K562 (cell line): ENCODE results near the gene TRIM24. TPM values are rescaled to one million over a fixed set of nuclear protein-coding genes. Genes with fewer than 3 reads are reported as not detected.

Experiments
- FOXK2 ChIP-seq, 2 experiments: fragments of 450-650 bp; IDR thresholded peaks in 1 of 2; conservative IDR thresholded peaks in 1 of 2; 2 replicates each; pipeline ENCODE4 v1.6.1; 2016; ENCODE audit warnings: low read depth in 2 of 2, mild to moderate bottlenecking in 1 of 2
- FOXM1 ChIP-seq, 2 experiments: fragments of 450-650 bp in 1 of 2; sonication (generic) in 1 of 2; formaldehyde crosslinking in 1 of 2; IDR thresholded peaks; 2 replicates each; pipeline versions ENCODE4 v1.6.1 to v1.9.0; 2017 to 2022; ENCODE audit warnings: low read depth in 2 of 2, mild to moderate bottlenecking in 2 of 2, missing genetic modification reagents in 1 of 2, moderate library complexity in 1 of 2
- MEIS2 ChIP-seq: fragments of 450-650 bp; IDR thresholded peaks from 2 replicates; pipeline ENCODE4 v1.6.1; 2014; ENCODE audit warnings: mild to moderate bottlenecking; ENCODE audit not compliant: partially characterized antibody
- MYBL2 ChIP-seq, 2 experiments: fragments of 450-650 bp in 1 of 2; sonication (generic) in 1 of 2; formaldehyde crosslinking in 1 of 2; IDR thresholded peaks; 2 replicates each; pipeline versions ENCODE4 v1.6.1 to v1.8.1; 2017 to 2022; ENCODE audit warnings: borderline replicate concordance in 1 of 2, inconsistent platforms in 1 of 2, low read depth in 1 of 2, mild to moderate bottlenecking in 1 of 2, missing genetic modification reagents in 1 of 2, moderate library complexity in 1 of 2
- polyA plus RNA-seq, 8 experiments: library from polyadenylated mRNA; depleted of rRNA in 4 of 8; stranded (reverse) in 5 of 8; unstranded in 3 of 8; fragments of >200 nt; fragmentation: Nextera tagmentation in 2 of 8; fragmentation: Illumina TruSeq in 1 of 8; extraction: Ambion mirVana in 2 of 8; extraction: Trizol in 1 of 8; gene quantifications; 2 replicates each; pipeline versions ENCODE4 v1.2.1 to v1.2.3, GENCODE V29; 2011 to 2014; ENCODE audit warnings: inconsistent platforms in 1 of 8, missing spikeins in 1 of 8
- total RNA-seq, 7 experiments: library from RNA; depleted of rRNA in 6 of 7; stranded (reverse); fragments of >200 nt in 6 of 7; fragmentation: Illumina TruSeq in 2 of 7; extraction: Trizol in 2 of 7; gene quantifications; 2 replicates each; pipeline versions ENCODE4 v1.2.1 to v1.2.3, GENCODE V29; 2011 to 2021; ENCODE audit warnings: low replicate concordance in 1 of 7
- TF ChIP-seq, protein P1 (sequence below): fragments of 200-800 bp; sonication (Bioruptor generic); IDR thresholded peaks from 2 replicates; pipeline ENCODE4 v1.6.1; 2016; ENCODE audit warnings: missing genetic modification characterization, missing compliant biosample characterization
- TF ChIP-seq, protein P2 (sequence below): fragments of 450-650 bp; IDR thresholded peaks from 2 replicates; pipeline ENCODE4 v1.6.1; 2016; ENCODE audit warnings: low read depth, mild to moderate bottlenecking, moderate library complexity
- TF ChIP-seq, protein P3 (sequence below): sonication (generic); IDR thresholded peaks from 2 replicates; pipeline ENCODE4 v1.6.1; 2016
- TF ChIP-seq, protein P4 (sequence below): fragments of 450-650 bp; IDR thresholded peaks from 2 replicates; pipeline ENCODE4 v1.6.1; 2016
- TF ChIP-seq, protein P5 (sequence below): fragments of 450-650 bp; IDR thresholded peaks from 2 replicates; pipeline ENCODE4 v1.6.1; 2016; ENCODE audit warnings: missing biosample characterization, missing genetic modification characterization

Gene TRIM24
- total and polyA plus RNA-seq, 9 of the 15 experiments (the other 6 are each of a cell fraction or from before 2014, with no cell fraction given) = 13.4 to 74.0 (median 41.7) TPM

GRCh38 chr7:138459413-138460175 is 465 bp upstream of the TRIM24 start (continued):
- TF ChIP-seq, protein P1, sequence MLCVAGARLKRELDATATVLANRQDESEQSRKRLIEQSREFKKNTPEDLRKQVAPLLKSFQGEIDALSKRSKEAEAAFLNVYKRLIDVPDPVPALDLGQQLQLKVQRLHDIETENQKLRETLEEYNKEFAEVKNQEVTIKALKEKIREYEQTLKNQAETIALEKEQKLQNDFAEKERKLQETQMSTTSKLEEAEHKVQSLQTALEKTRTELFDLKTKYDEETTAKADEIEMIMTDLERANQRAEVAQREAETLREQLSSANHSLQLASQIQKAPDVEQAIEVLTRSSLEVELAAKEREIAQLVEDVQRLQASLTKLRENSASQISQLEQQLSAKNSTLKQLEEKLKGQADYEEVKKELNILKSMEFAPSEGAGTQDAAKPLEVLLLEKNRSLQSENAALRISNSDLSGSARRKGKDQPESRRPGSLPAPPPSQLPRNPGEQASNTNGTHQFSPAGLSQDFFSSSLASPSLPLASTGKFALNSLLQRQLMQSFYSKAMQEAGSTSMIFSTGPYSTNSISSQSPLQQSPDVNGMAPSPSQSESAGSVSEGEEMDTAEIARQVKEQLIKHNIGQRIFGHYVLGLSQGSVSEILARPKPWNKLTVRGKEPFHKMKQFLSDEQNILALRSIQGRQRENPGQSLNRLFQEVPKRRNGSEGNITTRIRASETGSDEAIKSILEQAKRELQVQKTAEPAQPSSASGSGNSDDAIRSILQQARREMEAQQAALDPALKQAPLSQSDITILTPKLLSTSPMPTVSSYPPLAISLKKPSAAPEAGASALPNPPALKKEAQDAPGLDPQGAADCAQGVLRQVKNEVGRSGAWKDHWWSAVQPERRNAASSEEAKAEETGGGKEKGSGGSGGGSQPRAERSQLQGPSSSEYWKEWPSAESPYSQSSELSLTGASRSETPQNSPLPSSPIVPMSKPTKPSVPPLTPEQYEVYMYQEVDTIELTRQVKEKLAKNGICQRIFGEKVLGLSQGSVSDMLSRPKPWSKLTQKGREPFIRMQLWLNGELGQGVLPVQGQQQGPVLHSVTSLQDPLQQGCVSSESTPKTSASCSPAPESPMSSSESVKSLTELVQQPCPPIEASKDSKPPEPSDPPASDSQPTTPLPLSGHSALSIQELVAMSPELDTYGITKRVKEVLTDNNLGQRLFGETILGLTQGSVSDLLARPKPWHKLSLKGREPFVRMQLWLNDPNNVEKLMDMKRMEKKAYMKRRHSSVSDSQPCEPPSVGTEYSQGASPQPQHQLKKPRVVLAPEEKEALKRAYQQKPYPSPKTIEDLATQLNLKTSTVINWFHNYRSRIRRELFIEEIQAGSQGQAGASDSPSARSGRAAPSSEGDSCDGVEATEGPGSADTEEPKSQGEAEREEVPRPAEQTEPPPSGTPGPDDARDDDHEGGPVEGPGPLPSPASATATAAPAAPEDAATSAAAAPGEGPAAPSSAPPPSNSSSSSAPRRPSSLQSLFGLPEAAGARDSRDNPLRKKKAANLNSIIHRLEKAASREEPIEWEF = no peak
- TF ChIP-seq MEIS2 = peak; percentile 43
- TF ChIP-seq, protein P2, sequence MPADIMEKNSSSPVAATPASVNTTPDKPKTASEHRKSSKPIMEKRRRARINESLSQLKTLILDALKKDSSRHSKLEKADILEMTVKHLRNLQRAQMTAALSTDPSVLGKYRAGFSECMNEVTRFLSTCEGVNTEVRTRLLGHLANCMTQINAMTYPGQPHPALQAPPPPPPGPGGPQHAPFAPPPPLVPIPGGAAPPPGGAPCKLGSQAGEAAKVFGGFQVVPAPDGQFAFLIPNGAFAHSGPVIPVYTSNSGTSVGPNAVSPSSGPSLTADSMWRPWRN = 0 out of 2 replicates have a peak, but pooled peaks have one; percentile 37
- TF ChIP-seq, protein P3, sequence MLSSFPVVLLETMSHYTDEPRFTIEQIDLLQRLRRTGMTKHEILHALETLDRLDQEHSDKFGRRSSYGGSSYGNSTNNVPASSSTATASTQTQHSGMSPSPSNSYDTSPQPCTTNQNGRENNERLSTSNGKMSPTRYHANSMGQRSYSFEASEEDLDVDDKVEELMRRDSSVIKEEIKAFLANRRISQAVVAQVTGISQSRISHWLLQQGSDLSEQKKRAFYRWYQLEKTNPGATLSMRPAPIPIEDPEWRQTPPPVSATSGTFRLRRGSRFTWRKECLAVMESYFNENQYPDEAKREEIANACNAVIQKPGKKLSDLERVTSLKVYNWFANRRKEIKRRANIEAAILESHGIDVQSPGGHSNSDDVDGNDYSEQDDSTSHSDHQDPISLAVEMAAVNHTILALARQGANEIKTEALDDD = 0 out of 2 replicates have a peak, but pooled peaks have one; percentile 27
- TF ChIP-seq MYBL2 (IDR thresholded peaks at IDR 0.05; ENCODE audit: low read depth) = peak; percentile 80
- TF ChIP-seq MYBL2 (CRISPR knock-in tag; IDR thresholded peaks at IDR 0.05; ENCODE audit: borderline replicate concordance) = no peak
- TF ChIP-seq FOXK2 (conservative IDR thresholded peaks at IDR 0.05 in 1 of 2, IDR thresholded peaks at IDR 0.05 in 1 of 2; ENCODE audit: low read depth in 2 of 2) = peak; percentile 24 to 56; a peak in 1 of 4 replicates
- TF ChIP-seq, protein P4, sequence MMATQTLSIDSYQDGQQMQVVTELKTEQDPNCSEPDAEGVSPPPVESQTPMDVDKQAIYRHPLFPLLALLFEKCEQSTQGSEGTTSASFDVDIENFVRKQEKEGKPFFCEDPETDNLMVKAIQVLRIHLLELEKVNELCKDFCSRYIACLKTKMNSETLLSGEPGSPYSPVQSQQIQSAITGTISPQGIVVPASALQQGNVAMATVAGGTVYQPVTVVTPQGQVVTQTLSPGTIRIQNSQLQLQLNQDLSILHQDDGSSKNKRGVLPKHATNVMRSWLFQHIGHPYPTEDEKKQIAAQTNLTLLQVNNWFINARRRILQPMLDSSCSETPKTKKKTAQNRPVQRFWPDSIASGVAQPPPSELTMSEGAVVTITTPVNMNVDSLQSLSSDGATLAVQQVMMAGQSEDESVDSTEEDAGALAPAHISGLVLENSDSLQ = peak; percentile 55
- TF ChIP-seq, protein P5, sequence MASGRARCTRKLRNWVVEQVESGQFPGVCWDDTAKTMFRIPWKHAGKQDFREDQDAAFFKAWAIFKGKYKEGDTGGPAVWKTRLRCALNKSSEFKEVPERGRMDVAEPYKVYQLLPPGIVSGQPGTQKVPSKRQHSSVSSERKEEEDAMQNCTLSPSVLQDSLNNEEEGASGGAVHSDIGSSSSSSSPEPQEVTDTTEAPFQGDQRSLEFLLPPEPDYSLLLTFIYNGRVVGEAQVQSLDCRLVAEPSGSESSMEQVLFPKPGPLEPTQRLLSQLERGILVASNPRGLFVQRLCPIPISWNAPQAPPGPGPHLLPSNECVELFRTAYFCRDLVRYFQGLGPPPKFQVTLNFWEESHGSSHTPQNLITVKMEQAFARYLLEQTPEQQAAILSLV (tag) = 0 out of 2 replicates have a peak, but pooled peaks have one; percentile 12
- TF ChIP-seq FOXM1 (IDR thresholded peaks at IDR 0.05; ENCODE audit: low read depth) = peak; percentile 76
- no peak for TF ChIP-seq FOXM1 (CRISPR knock-in tag; IDR thresholded peaks at IDR 0.05; ENCODE audit: low read depth)
